Gastroesophageal sphincter (tissue), 3 donors: ENCODE results near the gene GGCT.

ENCODE experiments used
- EP300 ChIP-seq: sonication (generic); formaldehyde crosslinking; IDR thresholded peaks from one replicate; pipeline ENCODE4 v1.6.1; 2017; ENCODE audit warnings: antibody characterized with exemption, mild to moderate bottlenecking
- TF ChIP-seq, protein P1 (sequence below), 4 experiments: fragments of 200-600 bp in 2 of 4; fragments of 450-650 bp in 2 of 4; sonication (generic) in 1 of 4; IDR thresholded peaks; one replicate each; pipeline ENCODE4 v1.5.1; 2017 to 2019; ENCODE audit warnings: antibody characterized with exemption in 4 of 4, mild to moderate bottlenecking in 2 of 4, moderate library complexity in 2 of 4

DNA sequence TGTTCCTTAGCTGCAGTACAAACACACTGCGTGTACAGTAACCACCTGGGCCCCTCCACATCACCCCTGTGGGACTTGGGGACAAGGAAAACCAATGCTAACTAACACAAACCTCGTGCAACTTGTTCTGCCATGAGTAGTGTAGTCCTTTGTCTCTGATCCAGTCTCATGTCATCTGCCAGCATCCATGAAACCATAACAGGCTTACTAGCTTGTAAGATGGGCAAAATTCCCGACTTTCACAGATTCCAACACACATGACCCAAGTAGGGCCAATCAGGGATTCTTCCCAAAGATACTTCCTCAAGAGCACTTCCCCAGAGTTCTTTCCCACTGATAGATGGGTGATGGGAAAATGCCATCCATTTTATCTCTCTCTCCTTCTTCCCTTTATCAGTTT lies 48.9 kb upstream of the GGCT start:
- no peak for TF ChIP-seq EP300
- TF ChIP-seq, protein P1, sequence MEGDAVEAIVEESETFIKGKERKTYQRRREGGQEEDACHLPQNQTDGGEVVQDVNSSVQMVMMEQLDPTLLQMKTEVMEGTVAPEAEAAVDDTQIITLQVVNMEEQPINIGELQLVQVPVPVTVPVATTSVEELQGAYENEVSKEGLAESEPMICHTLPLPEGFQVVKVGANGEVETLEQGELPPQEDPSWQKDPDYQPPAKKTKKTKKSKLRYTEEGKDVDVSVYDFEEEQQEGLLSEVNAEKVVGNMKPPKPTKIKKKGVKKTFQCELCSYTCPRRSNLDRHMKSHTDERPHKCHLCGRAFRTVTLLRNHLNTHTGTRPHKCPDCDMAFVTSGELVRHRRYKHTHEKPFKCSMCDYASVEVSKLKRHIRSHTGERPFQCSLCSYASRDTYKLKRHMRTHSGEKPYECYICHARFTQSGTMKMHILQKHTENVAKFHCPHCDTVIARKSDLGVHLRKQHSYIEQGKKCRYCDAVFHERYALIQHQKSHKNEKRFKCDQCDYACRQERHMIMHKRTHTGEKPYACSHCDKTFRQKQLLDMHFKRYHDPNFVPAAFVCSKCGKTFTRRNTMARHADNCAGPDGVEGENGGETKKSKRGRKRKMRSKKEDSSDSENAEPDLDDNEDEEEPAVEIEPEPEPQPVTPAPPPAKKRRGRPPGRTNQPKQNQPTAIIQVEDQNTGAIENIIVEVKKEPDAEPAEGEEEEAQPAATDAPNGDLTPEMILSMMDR (IDR thresholded peaks at IDR 0.05) = no peak
